ENCODE data around the gene PCGF5. TPM values are rescaled to one million over a fixed set of nuclear protein-coding genes. Genes with fewer than 3 reads are reported as not detected.

The PCGF5 gene
- total and polyA plus RNA-seq, 2 of the 8 experiments (the other 6 are each of a cell fraction or from before 2014, with no cell fraction given) = 5.8 to 8.4 TPM

GRCh38 chr10:91227576-91227975, 7.1 kb downstream of the PCGF5 start:
- POLR2A ChIA-PET (ENCODE audit: partially characterized antibody) = no interaction called here
- H2BK20ac ChIP-seq (ENCODE audit: low read length) = no peak overlapping the region
- H3K36me3 ChIP-seq (ENCODE audit: control insufficient read depth in 2 of 4, insufficient read depth in 4 of 4, low read length in 3 of 4) = no peaks in the 10 kb centered on the region
- no peaks in the 10 kb centered on the region for H3K9me3 ChIP-seq (ENCODE audit: insufficient read depth in 2 of 2, low read depth in 1 of 2, low read length in 1 of 2)
- peaks cover 0 to 2% (median 2%) of the 10 kb centered on the region in 4 experiments; a peak in 5 of 7 replicates for H3K27me3 ChIP-seq (replicated peaks in 1 of 4; ENCODE audit: control insufficient read depth in 3 of 4, extremely low read depth in 1 of 4, insufficient read depth in 3 of 4, low read length in 3 of 4)
- no peaks in the 10 kb centered on the region for H3K79me1 ChIP-seq (ENCODE audit: low read depth, low read length)
- no peaks in the 10 kb centered on the region for H3K23me2 ChIP-seq (ENCODE audit: low read depth, low read length)
- no peak overlapping the region for H2BK15ac ChIP-seq (ENCODE audit: low read length)
- CTCF ChIA-PET (ENCODE audit: partially characterized antibody) = interaction anchor here (0.6 to 0.8 kb wide), 2 partner anchors 126 to 220 kb away, joined by 3 read pairs; no protein-coding TSS in a partner anchor
- H3K18ac ChIP-seq (ENCODE audit: extremely low read depth, low read length) = no peak overlapping the region
- H2BK120ac ChIP-seq (replicated peaks; ENCODE audit: low read depth, low read length) = no peak overlapping the region
- H3K56ac ChIP-seq (replicated peaks; ENCODE audit: insufficient read length, low read depth, low read length) = no peak overlapping the region
- 77% methylated on average over 1 of the region's 1 CpG; no CpG with 5 or more reads in 1 of the 2 experiments for WGBS, 2 experiments (ENCODE audit: extremely low coverage in 1 of 2, insufficient coverage in 1 of 2, insufficient read length in 1 of 2, insufficient replicate concordance in 2 of 2, low coverage in 1 of 2, low lambda C conversion rate in 2 of 2, missing lambda C conversion rate in 1 of 2)
- H3K4me3 ChIP-seq (ENCODE audit: extremely low read depth in 1 of 4, insufficient read depth in 2 of 4, low read depth in 3 of 4, low read length in 4 of 4) = no peak overlapping the region
- H4K5ac ChIP-seq (ENCODE audit: insufficient read length, low read depth, low read length) = no peak overlapping the region
- no peak overlapping the region for H2AFZ ChIP-seq (ENCODE audit: low read length)
- H3K4me1 ChIP-seq (replicated peaks in 1 of 4; ENCODE audit: control insufficient read depth in 3 of 4, insufficient read depth in 4 of 4, low read length in 3 of 4) = no peaks in the 10 kb centered on the region
- DNase-seq (ENCODE audit: low read depth in 1 of 2, low spot score in 2 of 2) = no peak
- H4K91ac ChIP-seq (replicated peaks; ENCODE audit: insufficient read length, low read length) = no peak overlapping the region
- no peaks in the 10 kb centered on the region for H3K79me2 ChIP-seq (ENCODE audit: control insufficient read depth in 1 of 2, insufficient read depth in 2 of 2, low read length in 2 of 2)
- no peak for FAIRE-seq
- H3K4me2 ChIP-seq (ENCODE audit: insufficient read depth in 1 of 2, low read depth in 2 of 2, low read length in 2 of 2) = no peak overlapping the region
- no peaks in the 10 kb centered on the region for H4K20me1 ChIP-seq (replicated peaks in 1 of 2; ENCODE audit: control insufficient read depth in 1 of 2, insufficient read depth in 2 of 2, low read length in 2 of 2)
- no peak overlapping the region for H2BK5ac ChIP-seq (ENCODE audit: low read depth, low read length)
- H3K14ac ChIP-seq (ENCODE audit: insufficient read length) = no peak overlapping the region
- no peak overlapping the region for H3K4ac ChIP-seq (replicated peaks; ENCODE audit: insufficient read length, low read depth, low read length)
- H2AK5ac ChIP-seq (ENCODE audit: low read depth, low read length) = no peak overlapping the region
- H3K23ac ChIP-seq (ENCODE audit: insufficient read length) = no peak overlapping the region
- H3K9ac ChIP-seq (replicated peaks in 1 of 4; ENCODE audit: extremely low read depth in 1 of 4, low read depth in 3 of 4, low read length in 3 of 4) = no peak overlapping the region
- no peak overlapping the region for H2BK12ac ChIP-seq (ENCODE audit: low read depth, low read length)
- H3K27ac ChIP-seq (ENCODE audit: low read depth, low read length) = no peak overlapping the region
- no peak overlapping the region for H4K8ac ChIP-seq (ENCODE audit: extremely low read depth, insufficient read depth, low read length)
- TF ChIP-seq SAP30 (IDR thresholded peaks at IDR 0.05; ENCODE audit: insufficient read depth, insufficient replicate concordance, low read length) (no peak), KDM5A (IDR thresholded peaks at IDR 0.05; ENCODE audit: low read length) (no peak), TCF12 (IDR thresholded peaks at IDR 0.05; ENCODE audit: low read depth, low read length) (no peak)
